ENCODE results near the gene ELK4. TPM values are rescaled to one million over a fixed set of nuclear protein-coding genes. Genes with fewer than 3 reads are reported as not detected.

ELK4 gene
- polyA plus RNA-seq, 1 donor (not counting 4 experiments of a cell fraction or from before 2014, with no cell fraction given) = 8.6 TPM

GRCh38 chr1:205572421-205572820, 59.4 kb downstream of the ELK4 start:
- Histone ChIP-seq H3K9me1 (ENCODE audit: control insufficient read depth, extremely low read depth, insufficient read depth, low read length) (no peaks in the 10 kb centered on the region), H2AFZ (ENCODE audit: control insufficient read depth, low read length) (no peak overlapping the region), H3K27ac (ENCODE audit: control insufficient read depth, insufficient read depth, low read length) (no peak overlapping the region), H3K9ac (ENCODE audit: control insufficient read depth, extremely low read depth, insufficient read depth, low read length) (no peak overlapping the region), H3K9me3 (ENCODE audit: control insufficient read depth, low read depth, low read length) (no peaks in the 10 kb centered on the region), H3K4me3 (ENCODE audit: control insufficient read depth in 2 of 3, extremely low read depth in 1 of 3, insufficient read depth in 2 of 3, low read depth in 1 of 3, low read length in 3 of 3) (no peak overlapping the region), H3K79me2 (ENCODE audit: control insufficient read depth, insufficient read depth, low read length) (no peaks in the 10 kb centered on the region), H3K27me3 (ENCODE audit: control insufficient read depth, extremely low read depth, insufficient read depth, low read length) (peaks cover 64% of the 10 kb centered on the region), H3K4me2 (ENCODE audit: control insufficient read depth, extremely low read depth, insufficient read depth, low read depth, low read length) (no peak overlapping the region), H3K4me1 (ENCODE audit: control insufficient read depth, extremely low read depth, insufficient read depth, low read length) (no peaks in the 10 kb centered on the region), H3K36me3 (ENCODE audit: control insufficient read depth in 2 of 2, extremely low read depth in 1 of 2, insufficient read depth in 2 of 2, low read length in 2 of 2) (no peaks in the 10 kb centered on the region), H4K20me1 (ENCODE audit: control insufficient read depth, extremely low read depth, insufficient read depth, low read length) (no peaks in the 10 kb centered on the region)
- TF ChIP-seq CTCF (optimal IDR thresholded peaks at IDR 0.05 in 1 of 3, IDR thresholded peaks at IDR 0.05 in 1 of 3, conservative IDR thresholded peaks at IDR 0.05 in 1 of 3; ENCODE audit: extremely low read depth in 1 of 3, insufficient read depth in 2 of 3, low read length in 3 of 3) (no peak), EZH2 (IDR thresholded peaks at IDR 0.05; ENCODE audit: low read length) (no peak)
- no peak for DNase-seq (ENCODE audit: low read depth, low spot score)
- dilution Hi-C loops (cut with MboI; ENCODE audit: extremely low pct_ligation_motif_present, low sequenced_read_pairs) = no loop called here
- no peak for FAIRE-seq

GRCh38 chr1:205571747-205572146, 60.1 kb downstream of the ELK4 start:
- Histone ChIP-seq H3K4me2 (ENCODE audit: control insufficient read depth, extremely low read depth, insufficient read depth, low read depth, low read length) (no peak overlapping the region), H3K36me3 (ENCODE audit: control insufficient read depth in 2 of 2, extremely low read depth in 1 of 2, insufficient read depth in 2 of 2, low read length in 2 of 2) (no peaks in the 10 kb centered on the region), H2AFZ (ENCODE audit: control insufficient read depth, low read length) (no peak overlapping the region), H3K4me1 (ENCODE audit: control insufficient read depth, extremely low read depth, insufficient read depth, low read length) (no peaks in the 10 kb centered on the region), H3K9ac (ENCODE audit: control insufficient read depth, extremely low read depth, insufficient read depth, low read length) (no peak overlapping the region), H3K9me1 (ENCODE audit: control insufficient read depth, extremely low read depth, insufficient read depth, low read length) (no peaks in the 10 kb centered on the region), H3K9me3 (ENCODE audit: control insufficient read depth, low read depth, low read length) (no peaks in the 10 kb centered on the region), H3K79me2 (ENCODE audit: control insufficient read depth, insufficient read depth, low read length) (no peaks in the 10 kb centered on the region), H3K4me3 (ENCODE audit: control insufficient read depth in 2 of 3, extremely low read depth in 1 of 3, insufficient read depth in 2 of 3, low read depth in 1 of 3, low read length in 3 of 3) (no peak overlapping the region), H3K27me3 (ENCODE audit: control insufficient read depth, extremely low read depth, insufficient read depth, low read length) (peaks cover 65% of the 10 kb centered on the region), H4K20me1 (ENCODE audit: control insufficient read depth, extremely low read depth, insufficient read depth, low read length) (no peaks in the 10 kb centered on the region), H3K27ac (ENCODE audit: control insufficient read depth, insufficient read depth, low read length) (no peak overlapping the region)
- no peak for TF ChIP-seq CTCF (optimal IDR thresholded peaks at IDR 0.05 in 1 of 3, IDR thresholded peaks at IDR 0.05 in 1 of 3, conservative IDR thresholded peaks at IDR 0.05 in 1 of 3; ENCODE audit: extremely low read depth in 1 of 3, insufficient read depth in 2 of 3, low read length in 3 of 3)
- no peak for TF ChIP-seq EZH2 (IDR thresholded peaks at IDR 0.05; ENCODE audit: low read length)
- no peak for DNase-seq (ENCODE audit: low read depth, low spot score)
- dilution Hi-C loops (cut with MboI; ENCODE audit: extremely low pct_ligation_motif_present, low sequenced_read_pairs) = no loop called here
- FAIRE-seq = no peak
